Neural cell (in vitro differentiated cells): ENCODE data around the gene BCDIN3D. TPM values are rescaled to one million over a fixed set of nuclear protein-coding genes. Genes with fewer than 3 reads are reported as not detected.
"Not testable (repeated sequence)": the region's sequence is repeated elsewhere in the genome, so short reads cannot be mapped to it uniquely, and the experiment has no call there.

ENCODE experiments used
- H2AFZ ChIP-seq: fragments of 200-600, 300-800 bp; sonication (generic), shearing (Covaris generic); 2 replicates; pipeline ENCODE4 v1.6.0; 2014; ENCODE audit warnings: low read depth, mild to moderate bottlenecking, antibody characterized with exemption, low read length, moderate library complexity
- H3F3A ChIP-seq: fragments of 200-600 bp; shearing (Covaris generic); 2 replicates; pipeline ENCODE4 v1.6.1; 2016; ENCODE audit warnings: mild to moderate bottlenecking, moderate library complexity, mixed read lengths, antibody characterized with exemption, low read length; ENCODE audit not compliant: insufficient read depth, poor library complexity, severe bottlenecking
- H3K27ac ChIP-seq: fragments of 200-600, 300-800 bp; sonication (generic), shearing (Covaris generic); 2 replicates; pipeline ENCODE4 v1.5.1; 2014; ENCODE audit warnings: mild to moderate bottlenecking, low read length, moderate library complexity
- H3K27me3 ChIP-seq: fragments of 300-800, 200-600 bp; sonication (generic), shearing (Covaris generic); 2 replicates; pipeline ENCODE4 v1.6.0; 2014; ENCODE audit warnings: mild to moderate bottlenecking, low read depth, low read length, moderate library complexity; ENCODE audit not compliant: insufficient read depth
- H3K36me3 ChIP-seq: fragments of 300-800, 200-600 bp; sonication (generic), shearing (Covaris generic); 2 replicates; pipeline ENCODE4 v1.5.1; 2014; ENCODE audit warnings: mild to moderate bottlenecking, antibody characterized with exemption, low read length, moderate library complexity; ENCODE audit not compliant: insufficient read depth
- H3K4me2 ChIP-seq: fragments of 300-800, 200-600 bp; sonication (generic), shearing (Covaris generic); 2 replicates; pipeline ENCODE4 v1.6.0; 2014; ENCODE audit warnings: mild to moderate bottlenecking, low read length
- H3K4me3 ChIP-seq: fragments of 300-800, 200-600 bp; sonication (generic), shearing (Covaris generic); 2 replicates; pipeline ENCODE4 v1.5.1; 2014; ENCODE audit warnings: mild to moderate bottlenecking, low read length, moderate library complexity
- H3K79me2 ChIP-seq: fragments of 200-600 bp; shearing (Covaris generic); replicated peaks from 2 replicates; pipeline ENCODE4 v1.6.0; 2014; ENCODE audit warnings: mild to moderate bottlenecking, low read length, moderate library complexity; ENCODE audit not compliant: insufficient read depth
- H3K9ac ChIP-seq: fragments of 300-800, 200-600 bp; sonication (generic), shearing (Covaris generic); 2 replicates; pipeline ENCODE4 v1.6.1; 2016; ENCODE audit warnings: mild to moderate bottlenecking, low read length, mixed read lengths
- H3K9me2 ChIP-seq: fragments of 200-600 bp; shearing (Covaris generic); 2 replicates; pipeline ENCODE4 v1.6.1; 2016; ENCODE audit warnings: mild to moderate bottlenecking, low read length, mixed read lengths; ENCODE audit not compliant: insufficient read depth
- H3K9me3 ChIP-seq: fragments of 200-600, 300-800 bp; sonication (generic), shearing (Covaris generic); 2 replicates; pipeline ENCODE4 v1.6.1; 2016; ENCODE audit warnings: mild to moderate bottlenecking, mixed run types, low read length, moderate library complexity, mixed read lengths
- H4K20me1 ChIP-seq: fragments of 200-600 bp; shearing (Covaris generic); 2 replicates; pipeline ENCODE4 v1.6.1; 2016; ENCODE audit warnings: mild to moderate bottlenecking, mixed run types; ENCODE audit not compliant: insufficient read depth
- EP300 ChIP-seq: fragments of 450-650 bp; conservative IDR thresholded peaks from 2 replicates; pipeline ENCODE4 v1.6.1; 2014; ENCODE audit warnings: antibody characterized with exemption, mild to moderate bottlenecking, moderate library complexity; ENCODE audit not compliant: poor library complexity, severe bottlenecking
- EZH2 ChIP-seq: fragments of 200-600, 300-800 bp; shearing (Covaris generic), sonication (generic); IDR thresholded peaks from 2 replicates; pipeline ENCODE4 v1.6.1; 2014; ENCODE audit warnings: antibody characterized with exemption, low read length, borderline replicate concordance, mild to moderate bottlenecking; ENCODE audit not compliant: insufficient read depth, poor library complexity, severe bottlenecking
- MXI1 ChIP-seq: fragments of 450-650 bp; conservative IDR thresholded peaks from 2 replicates; pipeline ENCODE4 v1.6.1; 2014; ENCODE audit warnings: antibody characterized with exemption, mild to moderate bottlenecking; ENCODE audit not compliant: poor library complexity, severe bottlenecking
- POLR2AphosphoS5 ChIP-seq: IDR thresholded peaks from 2 replicates; pipeline ENCODE4 v1.6.1; 2012
- RAD21 ChIP-seq: fragments of 450-650 bp; conservative IDR thresholded peaks from 2 replicates; pipeline ENCODE4 v1.6.1; 2014; ENCODE audit warnings: antibody characterized with exemption, mild to moderate bottlenecking, moderate library complexity
- REST ChIP-seq: IDR thresholded peaks from 2 replicates; pipeline ENCODE4 v1.6.1; 2012; ENCODE audit warnings: borderline replicate concordance
- SMC3 ChIP-seq: fragments of 450-650 bp; conservative IDR thresholded peaks from 2 replicates; pipeline ENCODE4 v1.6.1; 2014; ENCODE audit warnings: antibody characterized with exemption, mild to moderate bottlenecking, moderate library complexity; ENCODE audit not compliant: poor library complexity
- TAF1 ChIP-seq: IDR thresholded peaks from 2 replicates; pipeline ENCODE4 v1.6.1; 2012; ENCODE audit warnings: low read depth
- polyA plus RNA-seq: library from polyadenylated mRNA; depleted of rRNA; stranded (reverse); fragments of >200 nt; gene quantifications from 2 replicates; pipeline ENCODE4 v1.2.3, GENCODE V29; 2014
- TF ChIP-seq, protein P1 (sequence below): fragments of 450-650 bp; IDR thresholded peaks from 2 replicates; pipeline ENCODE4 v1.5.1; 2014; ENCODE audit warnings: antibody characterized with exemption, mild to moderate bottlenecking, moderate library complexity; ENCODE audit not compliant: poor library complexity, severe bottlenecking

Gene BCDIN3D
- polyA plus RNA-seq, 1 donor from 2014 or later = 10.0 TPM

- no peak for TF ChIP-seq TAF1
- no peak for TF ChIP-seq POLR2AphosphoS5
- TF ChIP-seq, protein P1, sequence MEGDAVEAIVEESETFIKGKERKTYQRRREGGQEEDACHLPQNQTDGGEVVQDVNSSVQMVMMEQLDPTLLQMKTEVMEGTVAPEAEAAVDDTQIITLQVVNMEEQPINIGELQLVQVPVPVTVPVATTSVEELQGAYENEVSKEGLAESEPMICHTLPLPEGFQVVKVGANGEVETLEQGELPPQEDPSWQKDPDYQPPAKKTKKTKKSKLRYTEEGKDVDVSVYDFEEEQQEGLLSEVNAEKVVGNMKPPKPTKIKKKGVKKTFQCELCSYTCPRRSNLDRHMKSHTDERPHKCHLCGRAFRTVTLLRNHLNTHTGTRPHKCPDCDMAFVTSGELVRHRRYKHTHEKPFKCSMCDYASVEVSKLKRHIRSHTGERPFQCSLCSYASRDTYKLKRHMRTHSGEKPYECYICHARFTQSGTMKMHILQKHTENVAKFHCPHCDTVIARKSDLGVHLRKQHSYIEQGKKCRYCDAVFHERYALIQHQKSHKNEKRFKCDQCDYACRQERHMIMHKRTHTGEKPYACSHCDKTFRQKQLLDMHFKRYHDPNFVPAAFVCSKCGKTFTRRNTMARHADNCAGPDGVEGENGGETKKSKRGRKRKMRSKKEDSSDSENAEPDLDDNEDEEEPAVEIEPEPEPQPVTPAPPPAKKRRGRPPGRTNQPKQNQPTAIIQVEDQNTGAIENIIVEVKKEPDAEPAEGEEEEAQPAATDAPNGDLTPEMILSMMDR = no peak
- no peak for TF ChIP-seq MXI1
- TF ChIP-seq SMC3 = no peak
- TF ChIP-seq REST = no peak
- no peak for TF ChIP-seq EZH2
- no peak for TF ChIP-seq EP300
- no peak for TF ChIP-seq RAD21
- Histone ChIP-seq H2AFZ (no peak overlapping the region), H3K9me2 (no peaks in the 10 kb centered on the region), H3K27me3 (no peaks in the 10 kb centered on the region), H3K4me3 (no peak overlapping the region), H3F3A (no peaks in the 10 kb centered on the region), H3K27ac (no peak overlapping the region), H3K79me2 (no peaks in the 10 kb centered on the region), H3K9me3 (no peaks in the 10 kb centered on the region), H3K9ac (no peak overlapping the region), H4K20me1 (no peaks in the 10 kb centered on the region), H3K4me2 (no peak overlapping the region), H3K36me3 (no peaks in the 10 kb centered on the region)
These were observed 29.9 kb upstream of the BCDIN3D start for GRCh38 chr12:49872781-49873181.

- no peak for TF ChIP-seq EZH2
- TF ChIP-seq, protein P1 = no peak
- no peak for TF ChIP-seq EP300
- no peak for TF ChIP-seq RAD21
- TF ChIP-seq MXI1 = no peak
- Histone ChIP-seq H3K36me3 (no peaks in the 10 kb centered on the region), H3K79me2 (no peaks in the 10 kb centered on the region), H3F3A (no peaks in the 10 kb centered on the region), H3K27me3 (no peaks in the 10 kb centered on the region), H3K9me3 (no peaks in the 10 kb centered on the region), H4K20me1 (no peaks in the 10 kb centered on the region), H3K4me3 (no peak overlapping the region), H3K9ac (no peak overlapping the region), H3K27ac (no peak overlapping the region), H3K4me2 (no peak overlapping the region), H3K9me2 (no peaks in the 10 kb centered on the region), H2AFZ (no peak overlapping the region)
These were observed 29.5 kb upstream of the BCDIN3D start for GRCh38 chr12:49872381-49872780.

- H3K9me2 ChIP-seq, H3K4me2 ChIP-seq, H3K36me3 ChIP-seq, H3K9me3 ChIP-seq, H3K27ac ChIP-seq, H3F3A ChIP-seq, H4K20me1 ChIP-seq, H2AFZ ChIP-seq, H3K79me2 ChIP-seq, H3K9ac ChIP-seq, H3K4me3 ChIP-seq, H3K27me3 ChIP-seq: not testable (repeated sequence)
These were observed 28.9 kb upstream of the BCDIN3D start for GRCh38 chr12:49871811-49872251.
